A673 (cell line): ENCODE results near the gene GUCA1A. TPM values are rescaled to one million over a fixed set of nuclear protein-coding genes. Genes with fewer than 3 reads are reported as not detected.
"Not testable (repeated sequence)": the region's sequence is repeated elsewhere in the genome, so short reads cannot be mapped to it uniquely, and the experiment has no call there.

ENCODE experiments used
- BruUV-seq: library from RNA; stranded (reverse); fragments of 400-500 nt; replicated peaks from 2 replicates; lab custom pipeline; 2021; lab: Mats Ljungman, UMichigan
- CTCF ChIA-PET: fragments of 300-600 bp; sonication (Branson Sonifier 250); formaldehyde crosslinking; loops from one replicate; lab custom pipeline; 2022; ENCODE audit warnings: antibody characterized with exemption; lab: Charles Lee
- POLR2A ChIA-PET: fragments of 300-600 bp; sonication (Branson Sonifier 250); formaldehyde crosslinking; loops from one replicate; lab custom pipeline; 2022; ENCODE audit warnings: antibody characterized with exemption; ENCODE audit not compliant: low non-redundant PET; lab: Charles Lee
- DNase-seq: peaks from one replicate; pipeline ENCODE4 v3.0.0-alpha.2; 2015; ENCODE audit warnings: low spot score
- H3K27ac ChIP-seq: fragments of 200-600 bp; sonication (generic); 2 replicates; pipeline ENCODE4 v1.5.1; 2016; ENCODE audit warnings: mixed run types, low read depth, mild to moderate bottlenecking, mixed read lengths, antibody characterized with exemption, low read length; ENCODE audit not compliant: poor library complexity, severe bottlenecking
- H3K27me3 ChIP-seq: fragments of 200-600 bp; sonication (generic); replicated peaks from 2 replicates; pipeline ENCODE4 v1.6.1; 2017; ENCODE audit warnings: mixed run types, low read depth, mild to moderate bottlenecking, mixed read lengths, antibody characterized with exemption, low read length; ENCODE audit not compliant: insufficient read depth, poor library complexity
- H3K36me3 ChIP-seq: fragments of 200-600 bp; sonication (generic); 2 replicates; pipeline ENCODE4 v1.6.1; 2016; ENCODE audit warnings: mixed run types, mild to moderate bottlenecking, mixed read lengths, antibody characterized with exemption, low read length; ENCODE audit not compliant: insufficient read depth, poor library complexity, severe bottlenecking
- H3K4me1 ChIP-seq: fragments of 200-600 bp; sonication (generic); 2 replicates; pipeline ENCODE4 v1.6.1; 2017; ENCODE audit warnings: mixed run types, mild to moderate bottlenecking, mixed read lengths, antibody characterized with exemption, low read length; ENCODE audit not compliant: insufficient read depth, poor library complexity, severe bottlenecking
- H3K4me3 ChIP-seq: fragments of 200-600 bp; sonication (generic); 2 replicates; pipeline ENCODE4 v1.5.1; 2016; ENCODE audit warnings: low read depth, mixed run types, mild to moderate bottlenecking, mixed read lengths, low read length; ENCODE audit not compliant: poor library complexity, severe bottlenecking
- H3K9me3 ChIP-seq: fragments of 200-600 bp; sonication (generic); 2 replicates; pipeline ENCODE4 v1.6.1; 2016; ENCODE audit warnings: mixed run types, low read depth, mild to moderate bottlenecking, mixed read lengths, antibody characterized with exemption, low read length; ENCODE audit not compliant: poor library complexity, severe bottlenecking
- CTCF ChIP-seq: fragments of 300-800, 200-600 bp; sonication (generic); conservative IDR thresholded peaks from 2 replicates; pipeline ENCODE4 v1.5.1; 2017; ENCODE audit warnings: low read depth, mild to moderate bottlenecking, antibody characterized with exemption, low read length, moderate library complexity, mixed read lengths
- EZH2 ChIP-seq: fragments of 200-600 bp; sonication (generic); IDR thresholded peaks from 2 replicates; pipeline ENCODE4 v1.6.1; 2017; ENCODE audit warnings: borderline replicate concordance, low read depth, mild to moderate bottlenecking, mixed read lengths, antibody characterized with exemption, low read length; ENCODE audit not compliant: poor library complexity, severe bottlenecking
- intact Hi-C: fragments of 100-400 bp; cut with micrococcal nuclease; formaldehyde crosslinking; loops from one replicate; pipeline ENCODE4 v1.10.0; 2022; ENCODE audit not compliant: unreplicated experiment
- total RNA-seq: library from RNA; stranded (reverse); gene quantifications from 2 replicates; pipeline ENCODE4 v1.2.3, GENCODE V29; 2021

GUCA1A gene
- total RNA-seq, 1 experiment from 2014 or later = not detected

DNA sequence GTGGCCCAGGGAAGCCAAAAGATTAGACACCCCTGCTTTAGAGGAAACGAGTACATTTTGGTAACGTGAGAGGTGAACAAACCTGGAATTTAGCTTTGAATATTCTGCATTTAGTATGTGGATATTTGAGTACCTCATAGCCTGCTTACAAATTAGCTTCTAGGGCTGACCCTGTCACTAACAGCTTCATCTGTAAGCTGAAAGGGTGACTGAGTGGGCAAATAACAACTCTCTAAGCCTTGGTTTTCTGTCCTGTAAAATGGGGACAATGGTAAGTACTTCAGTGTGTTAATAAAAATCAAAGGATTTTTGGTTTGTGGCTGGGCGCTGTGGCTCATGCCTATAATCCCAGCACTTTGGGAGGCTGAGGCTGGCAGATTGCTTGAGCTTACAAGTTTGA, 30.0 kb downstream of the GUCA1A start:
- no peaks in the 10 kb centered on the region for H3K4me1 ChIP-seq
- no peaks in the 10 kb centered on the region for H3K9me3 ChIP-seq
- no TSS peak for BruUV-seq
- peaks cover 12% of the 10 kb centered on the region for H3K36me3 ChIP-seq
- intact Hi-C loops = no loop called here
- H3K27ac ChIP-seq = no peak overlapping the region
- POLR2A ChIA-PET = no interaction called here
- CTCF ChIA-PET = interaction anchor here (1.4 kb wide), 1 partner anchor 12 kb away, joined by 3 read pairs; no protein-coding TSS in a partner anchor
- no peak for DNase-seq
- TF ChIP-seq CTCF (no peak), EZH2 (no peak)
- H3K27me3 ChIP-seq = no peaks in the 10 kb centered on the region
- no peak overlapping the region for H3K4me3 ChIP-seq

GRCh38 chr6:42204768-42205282, 31.7 kb downstream of the GUCA1A start:
- POLR2A ChIA-PET = no interaction called here
- BruUV-seq = no TSS peak
- DNase-seq = no peak
- Histone ChIP-seq H3K27me3 (no peaks in the 10 kb centered on the region), H3K9me3 (no peaks in the 10 kb centered on the region), H3K27ac (no peak overlapping the region), H3K4me1 (no peaks in the 10 kb centered on the region), H3K36me3 (peaks cover 28% of the 10 kb centered on the region), H3K4me3 (no peak overlapping the region)
- TF ChIP-seq EZH2 = no peak
- TF ChIP-seq CTCF = no peak
- CTCF ChIA-PET = no interaction called here
- intact Hi-C loops = no loop called here

GRCh38 chr6:42207559-42207958, 34.4 kb downstream of the GUCA1A start:
- POLR2A ChIA-PET, DNase-seq, intact Hi-C loops, H3K4me3 ChIP-seq, CTCF ChIA-PET, H3K27ac ChIP-seq, H3K27me3 ChIP-seq, H3K9me3 ChIP-seq, H3K4me1 ChIP-seq: not testable (repeated sequence)
- H3K36me3 ChIP-seq = peaks cover 53% of the 10 kb centered on the region
- BruUV-seq = TSS peak; percentile 42

GRCh38 chr6:42210551-42210950, 37.4 kb downstream of the GUCA1A start:
- TF ChIP-seq EZH2 = no peak
- TF ChIP-seq CTCF = no peak
- H3K27ac ChIP-seq = no peak overlapping the region
- DNase-seq = no peak
- H3K36me3 ChIP-seq = peaks cover 68% of the 10 kb centered on the region
- H3K27me3 ChIP-seq = no peaks in the 10 kb centered on the region
- intact Hi-C loops = loop anchor here (10.0 kb wide), 1 partner anchor 514 kb away; the partner anchor contains the start of gene PRPH2
- H3K4me1 ChIP-seq = no peaks in the 10 kb centered on the region
- H3K4me3 ChIP-seq = no peak overlapping the region
- no peaks in the 10 kb centered on the region for H3K9me3 ChIP-seq
- CTCF ChIA-PET = no interaction called here
- BruUV-seq = no TSS peak
- POLR2A ChIA-PET = no interaction called here
